NCI-H146 (cell line): Measurements from ENCODE around the gene HBP1.
"Not testable (repeated sequence)": the region's sequence is repeated elsewhere in the genome, so short reads cannot be mapped to it uniquely, and the experiment has no call there.

Experiments
- DNase-seq: peaks from one replicate; lab custom pipeline; 2025; lab: John Stamatoyannopoulos, UW

The HBP1 gene

DNA sequence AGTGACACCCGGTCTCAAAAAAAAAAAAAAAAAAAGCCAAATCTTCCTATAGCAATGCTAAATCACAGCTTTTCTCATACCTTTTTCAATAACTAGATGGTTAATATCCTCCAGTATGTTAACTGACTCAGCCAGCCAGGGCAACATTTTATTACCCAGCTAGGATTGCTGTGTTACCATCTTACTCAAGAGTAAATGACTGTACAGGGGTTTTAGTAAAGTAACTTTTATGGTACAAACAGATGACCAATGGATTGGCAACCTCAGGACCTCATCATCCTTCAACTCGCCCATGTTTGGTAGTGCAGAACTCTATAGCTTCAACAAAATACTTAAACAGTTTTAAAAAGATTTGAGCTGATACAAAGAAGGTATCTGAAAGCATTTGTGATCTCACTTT is 59.5 kb downstream of the HBP1 start:
- DNase-seq = no peak

DNA sequence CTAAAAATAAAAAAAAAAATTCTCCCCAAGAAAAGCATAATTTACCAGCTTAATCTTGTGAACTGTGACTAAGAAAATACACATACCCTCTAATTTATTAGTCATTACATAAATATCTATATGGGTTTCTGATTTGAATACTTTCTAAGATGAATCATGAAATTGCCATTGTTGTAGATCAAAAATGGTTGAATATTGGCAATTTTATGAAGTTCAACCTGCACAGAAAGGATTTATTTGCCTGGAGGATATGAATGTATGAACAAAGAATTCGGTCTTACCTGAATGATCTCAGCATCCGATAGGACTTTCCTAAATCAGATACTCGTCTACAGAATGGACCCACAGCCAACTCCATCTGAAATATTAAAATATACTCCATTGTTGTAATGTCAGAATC is 61.5 kb downstream of the HBP1 start:
- DNase-seq = no peak

DNA sequence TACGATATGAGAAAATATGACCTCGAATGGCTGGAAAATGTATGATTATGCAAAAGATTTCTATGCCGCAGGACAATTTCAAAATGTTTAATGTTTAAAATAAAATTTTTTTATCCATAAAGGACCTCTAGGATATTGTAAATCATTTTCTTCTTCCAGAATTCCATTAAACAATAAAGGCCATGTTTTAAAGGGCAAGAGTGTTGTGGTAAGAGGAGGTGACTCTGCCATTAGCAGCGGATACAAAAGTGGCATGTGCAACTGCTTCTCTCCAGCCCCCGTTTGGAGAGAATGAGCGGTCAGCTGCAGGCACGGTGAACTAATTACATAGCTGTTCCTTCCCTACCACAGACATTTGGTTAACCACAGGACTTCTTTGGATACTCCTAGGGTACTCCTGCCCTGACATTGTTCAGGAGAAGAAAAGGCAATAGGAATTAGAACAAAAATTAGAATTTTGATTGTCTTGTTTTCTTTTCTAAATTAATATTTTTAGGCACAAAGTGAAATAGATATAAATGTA is 63.8 kb downstream of the HBP1 start:
- DNase-seq = no peak

DNA sequence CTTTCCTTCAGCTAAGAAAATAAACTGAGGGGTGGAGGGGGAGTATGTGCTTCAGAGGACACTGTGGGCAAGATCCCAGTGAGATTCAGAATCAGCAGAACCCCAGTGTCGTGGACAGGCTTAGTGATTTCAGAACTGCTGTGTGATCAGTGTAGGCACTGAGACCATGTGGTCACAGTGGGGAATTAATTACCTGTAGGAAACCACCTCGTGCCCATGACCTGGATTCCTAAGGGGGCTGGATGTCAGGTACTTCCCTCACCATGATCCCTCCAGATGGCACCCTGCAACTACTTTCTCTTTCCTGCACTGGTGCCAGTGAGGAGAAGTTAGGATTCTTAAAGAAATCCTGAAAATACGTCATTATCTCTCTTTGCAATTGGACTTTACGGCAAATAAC is 64.4 kb downstream of the HBP1 start:
- DNase-seq = no peak

DNA sequence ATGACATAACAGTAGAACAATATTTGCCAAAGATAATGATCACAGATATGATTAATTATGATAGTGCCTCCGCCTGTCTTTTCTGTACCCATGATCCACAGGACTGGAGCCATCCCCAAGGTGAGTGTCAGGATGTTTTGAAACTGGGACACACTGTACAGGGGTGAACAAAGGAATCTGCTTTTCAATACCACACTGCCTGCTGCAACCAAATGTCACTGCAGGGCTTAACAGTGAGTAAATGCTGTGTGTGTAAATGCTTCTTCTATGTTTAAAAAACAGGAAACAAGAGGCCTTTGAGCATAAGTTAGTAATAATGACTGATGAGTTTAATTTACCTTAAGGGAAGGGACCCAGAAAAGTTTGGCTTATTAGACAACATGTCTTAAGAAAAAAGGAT is 65.2 kb downstream of the HBP1 start:
- DNase-seq = no peak

DNA sequence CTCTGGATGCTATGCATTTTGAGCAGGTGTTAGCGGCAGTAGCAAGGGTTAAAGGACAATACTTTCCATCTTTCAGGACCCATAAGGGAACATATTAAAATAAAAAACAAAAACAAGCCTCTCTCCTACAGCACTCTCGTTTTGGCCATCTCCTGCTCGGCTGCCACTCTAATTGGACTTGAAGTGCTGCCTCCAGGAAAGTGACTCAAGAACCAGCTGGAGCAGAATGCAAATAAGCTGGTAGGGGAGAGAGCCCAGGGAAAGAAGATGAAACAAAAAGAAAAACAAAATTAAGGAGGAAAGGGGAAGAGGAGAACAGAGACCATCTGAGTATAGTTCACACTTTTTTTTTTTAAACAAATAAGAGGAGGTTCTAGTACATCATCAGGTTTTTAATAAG is 65.6 kb downstream of the HBP1 start:
- DNase-seq = no peak

DNA sequence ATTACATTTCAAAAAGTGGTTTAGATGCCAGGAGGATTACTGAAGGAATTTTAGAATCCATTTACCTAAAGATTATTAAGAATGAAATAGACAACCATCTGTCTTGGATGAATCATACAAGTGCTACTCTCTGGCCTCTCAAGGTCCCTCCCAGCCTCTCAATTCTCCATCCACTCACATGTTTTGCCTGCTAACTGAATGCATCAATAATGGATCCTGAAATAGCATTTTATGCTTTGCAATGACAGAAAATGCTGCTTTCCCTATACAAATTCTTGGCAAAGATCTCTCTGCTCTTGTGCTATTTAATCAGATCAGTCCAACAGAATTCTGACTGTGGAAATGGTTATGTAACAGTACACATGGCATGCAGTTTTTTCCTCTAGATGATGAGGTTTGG is 68.1 kb downstream of the HBP1 start:
- DNase-seq = no peak

DNA sequence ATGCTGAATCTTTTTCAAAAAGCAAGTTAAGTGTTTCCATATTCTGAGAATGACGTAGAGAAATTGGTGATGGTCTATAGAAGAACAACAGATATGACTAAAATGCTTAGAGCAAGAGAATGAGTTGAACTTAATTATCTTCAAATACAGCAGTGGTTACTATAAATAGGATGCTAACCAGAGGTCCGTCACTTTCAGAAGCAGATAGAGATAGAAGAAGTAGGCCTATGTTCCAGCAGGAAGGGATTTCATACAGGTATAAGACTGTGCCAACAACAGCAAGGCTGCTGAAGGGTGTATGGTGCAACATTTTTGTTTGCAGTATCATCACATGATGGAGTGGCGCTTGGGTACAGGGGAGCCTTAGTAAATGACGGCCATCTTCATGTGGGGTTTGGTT is 68.6 kb downstream of the HBP1 start:
- DNase-seq = no peak

DNA sequence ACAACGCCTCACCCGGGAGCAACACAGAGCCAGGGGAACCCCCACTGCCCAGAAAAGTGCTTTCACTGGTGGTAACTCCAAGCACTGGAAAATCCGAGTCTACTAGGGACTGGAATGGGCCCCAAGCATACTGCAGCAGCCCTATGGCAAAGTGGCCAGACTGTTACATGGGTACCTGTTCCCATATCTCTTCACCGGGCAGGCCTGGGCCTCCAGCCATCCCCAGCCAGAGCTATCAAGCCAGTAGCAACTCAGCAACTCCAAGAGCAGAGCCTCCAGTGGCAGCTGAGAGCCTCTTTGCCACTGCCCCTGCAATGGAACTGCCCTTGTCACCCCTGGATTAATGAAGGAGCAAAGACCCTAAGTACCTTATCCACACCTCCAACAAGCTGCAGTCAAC is 73.5 kb downstream of the HBP1 start:
- no peak for DNase-seq

DNA sequence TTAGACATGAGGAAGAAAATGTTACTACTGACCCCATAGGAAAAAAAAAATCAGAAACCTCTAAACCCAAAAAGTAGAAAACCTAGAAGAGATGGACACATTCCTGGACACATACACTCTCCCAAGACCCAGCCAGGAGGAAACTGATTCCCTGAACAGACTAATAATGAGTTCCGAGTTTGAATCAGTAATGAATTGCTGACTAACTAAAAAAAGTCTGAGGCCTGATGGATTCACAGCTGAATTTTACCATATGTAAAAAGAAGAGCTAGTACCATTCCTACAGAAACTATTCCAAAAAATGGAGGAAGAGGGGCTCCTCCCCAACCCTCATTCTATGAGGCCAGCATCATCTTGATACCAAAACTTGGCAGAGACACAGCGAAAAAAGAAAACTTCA is 75.8 kb downstream of the HBP1 start:
- DNase-seq = no peak

DNA sequence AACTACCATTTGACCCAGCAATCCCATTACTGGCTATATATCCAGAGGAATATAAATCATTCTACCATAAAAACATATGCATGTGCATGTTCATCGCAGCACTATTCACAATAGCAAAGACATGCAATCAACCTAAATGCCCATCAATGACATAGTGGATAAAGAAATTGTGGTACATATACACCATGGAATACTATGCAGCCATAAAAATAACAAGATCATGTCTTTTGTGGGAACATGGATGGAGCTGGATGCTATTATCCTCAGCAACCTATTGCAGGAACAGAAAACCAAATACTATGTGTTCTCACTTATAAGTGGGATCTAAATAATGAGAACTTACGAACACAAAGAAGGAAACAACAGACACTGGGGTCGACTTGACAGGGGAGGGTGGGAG is 78.0 kb downstream of the HBP1 start:
- not testable (repeated sequence) for DNase-seq

DNA sequence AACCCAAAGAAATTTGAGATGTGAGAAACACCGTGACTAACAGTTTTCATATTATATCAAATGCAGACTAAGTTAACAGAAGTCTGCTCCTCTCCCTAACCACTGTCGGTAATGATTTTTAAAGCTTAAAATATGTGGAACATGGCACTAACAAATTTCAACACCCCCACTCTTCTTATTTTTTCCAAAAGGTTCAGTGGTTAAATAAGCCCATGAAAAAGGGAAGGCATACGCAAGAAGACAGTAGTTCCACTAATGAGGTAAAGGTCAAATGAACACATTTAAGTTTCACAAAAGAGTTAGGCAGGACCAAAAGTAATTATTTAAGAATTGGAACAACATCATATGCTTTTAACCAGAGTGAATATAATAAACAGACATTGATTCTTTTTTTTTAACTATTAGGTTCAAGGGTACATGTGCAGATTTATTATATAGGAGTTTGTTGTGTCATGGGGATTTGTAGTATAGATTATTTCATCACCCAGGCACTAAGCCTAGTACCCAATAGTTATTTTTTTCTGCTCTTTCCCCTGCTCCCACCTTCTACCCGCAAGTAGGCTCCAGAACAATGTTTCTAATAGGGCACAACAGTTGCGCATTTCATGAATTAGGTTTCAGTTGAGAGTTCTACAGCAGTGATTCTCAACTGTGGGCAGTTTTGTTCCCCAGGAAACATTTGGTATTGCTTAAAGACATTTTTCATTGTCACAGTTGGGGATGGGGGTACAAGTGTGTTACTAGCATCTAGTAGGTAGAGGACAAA is 79.9 kb downstream of the HBP1 start:
- no peak for DNase-seq

DNA sequence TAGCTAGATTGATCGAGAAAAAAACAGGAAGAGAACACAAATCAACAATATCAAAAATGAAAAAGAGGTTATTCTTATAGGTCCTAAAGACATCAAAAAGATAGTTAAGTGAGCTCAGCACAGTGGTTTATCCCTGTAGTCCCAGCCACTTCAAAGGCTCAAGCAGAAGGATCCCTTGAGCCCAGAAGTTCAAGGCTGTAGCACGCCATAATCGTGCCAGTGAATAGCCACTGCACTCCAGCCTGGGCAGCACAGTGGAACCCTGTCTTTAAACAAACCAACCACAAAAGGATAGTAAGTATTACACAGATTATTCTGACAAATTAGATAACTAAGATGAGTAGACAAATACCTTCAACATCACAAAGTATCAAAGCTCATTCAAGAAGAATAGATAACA is 83.2 kb downstream of the HBP1 start:
- DNase-seq = no peak
